T-helper 9 cell (primary cell): Measurements from ENCODE around the gene FCGR3B.
"Not testable (repeated sequence)": the region's sequence is repeated elsewhere in the genome, so short reads cannot be mapped to it uniquely, and the experiment has no call there.

ENCODE experiments used
- DNase-seq: peaks from one replicate; pipeline ENCODE4 v3.0.0-alpha.2; 2020
- total RNA-seq, 2 donors: gene quantifications; one replicate each; lab custom pipeline; 2026; lab: John Stamatoyannopoulos, UW

The FCGR3B gene
- total RNA-seq: 0 reads per million in 2 donors

DNA sequence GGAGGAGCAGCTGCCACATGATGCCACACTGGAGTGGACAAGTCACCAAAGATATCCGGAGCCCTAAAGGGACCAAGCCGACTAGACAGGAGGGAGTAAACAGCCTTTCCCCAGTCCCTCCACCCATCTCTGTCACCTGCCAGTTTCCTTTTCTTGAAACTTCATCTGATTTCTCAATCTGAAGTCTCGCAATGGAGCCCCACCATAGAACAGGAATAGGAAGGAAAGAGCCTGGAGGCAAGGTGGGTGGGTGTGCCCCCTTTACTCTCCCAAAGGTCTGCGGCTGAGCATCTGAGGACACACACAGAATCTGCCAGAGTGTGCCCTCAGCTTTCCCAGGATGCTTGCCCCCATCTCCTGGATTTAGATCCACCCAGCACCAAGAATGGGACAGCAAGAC is at the start of gene FCGR3B:
Gene FCGR3B (minus strand): TSS at position 101 of the 400 bp plus-strand sequence. CDS start 82 bp downstream, at position 19.
- no peak for DNase-seq

DNA sequence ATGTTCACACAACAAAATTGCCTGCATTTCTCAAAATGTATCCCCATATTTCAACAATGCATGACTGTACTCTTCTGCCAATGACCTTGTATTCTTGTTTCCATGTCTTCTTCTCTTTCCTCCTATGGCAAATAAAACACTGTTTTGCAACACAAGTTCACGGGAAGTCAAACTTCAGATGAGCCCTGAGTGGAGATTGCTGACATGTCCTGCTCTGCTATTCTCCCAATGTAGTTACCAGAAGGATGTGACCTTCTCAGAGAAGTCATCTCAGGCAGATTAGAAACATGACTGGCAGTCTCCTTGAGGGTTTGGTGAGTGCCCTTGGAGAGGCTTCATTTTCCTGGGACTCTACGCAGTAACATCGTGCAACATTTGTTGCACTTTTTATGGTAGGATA is 47.5 kb upstream of the FCGR3B start:
- DNase-seq: no peak

DNA sequence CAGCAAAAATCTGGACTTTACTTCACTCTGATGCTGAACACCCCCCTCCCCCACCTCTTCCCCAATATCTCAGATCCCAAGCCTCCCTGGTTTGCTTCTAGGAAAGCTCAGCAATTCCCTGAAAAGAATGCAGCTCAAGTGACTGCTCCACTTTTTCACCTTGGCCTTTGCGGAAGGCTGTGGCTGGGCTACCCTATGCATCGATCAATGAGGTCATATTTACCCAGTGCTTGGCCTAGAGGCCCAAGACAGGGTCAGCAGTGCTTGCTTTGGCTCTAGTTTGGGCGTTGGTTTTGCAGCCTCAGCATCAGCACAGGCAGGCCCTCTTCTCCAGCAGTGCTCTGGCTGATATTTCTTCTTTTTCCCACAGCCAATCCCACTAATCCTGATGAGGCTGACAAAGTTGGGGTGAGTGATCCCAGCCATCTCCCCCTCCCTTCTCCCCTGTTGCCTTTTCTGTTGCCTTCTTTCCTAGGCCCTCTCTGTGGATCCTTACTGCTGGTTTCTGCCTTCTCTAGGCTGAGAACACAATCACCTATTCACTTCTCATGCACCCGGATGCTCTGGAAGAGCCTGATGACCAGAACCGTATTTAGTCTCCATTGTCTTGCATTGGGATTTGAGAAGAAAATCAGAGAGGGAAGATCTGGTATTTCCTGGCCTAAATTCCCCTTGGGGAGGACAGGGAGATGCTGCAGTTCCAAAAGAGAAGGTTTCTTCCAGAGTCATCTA is 46.1 kb upstream of the FCGR3B start:
- DNase-seq: no peak

- no peak for DNase-seq
Observed at GRCh38 chr1:161676441-161676840, 45.5 kb upstream of the FCGR3B start.

DNA sequence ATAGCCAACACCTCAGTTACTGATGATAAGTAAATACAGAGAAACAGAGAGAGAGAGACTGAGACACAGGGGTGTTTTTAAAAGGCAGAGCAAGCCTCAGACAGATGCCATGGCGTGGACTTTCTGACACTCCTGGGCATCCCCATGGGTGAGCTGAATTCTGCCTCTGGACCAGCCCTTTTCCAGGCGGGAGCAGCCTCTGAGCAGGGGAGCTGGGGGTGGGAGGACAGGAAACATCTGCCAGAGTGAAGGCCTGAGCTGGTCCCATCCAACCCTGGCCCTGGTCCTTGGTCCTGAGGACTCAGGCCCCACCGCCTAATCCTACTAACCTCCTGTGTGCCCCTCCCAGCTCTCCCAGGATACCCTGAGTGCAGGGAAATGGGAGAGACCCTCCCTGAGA is 43.9 kb upstream of the FCGR3B start:
- DNase-seq: not testable (repeated sequence)

DNA sequence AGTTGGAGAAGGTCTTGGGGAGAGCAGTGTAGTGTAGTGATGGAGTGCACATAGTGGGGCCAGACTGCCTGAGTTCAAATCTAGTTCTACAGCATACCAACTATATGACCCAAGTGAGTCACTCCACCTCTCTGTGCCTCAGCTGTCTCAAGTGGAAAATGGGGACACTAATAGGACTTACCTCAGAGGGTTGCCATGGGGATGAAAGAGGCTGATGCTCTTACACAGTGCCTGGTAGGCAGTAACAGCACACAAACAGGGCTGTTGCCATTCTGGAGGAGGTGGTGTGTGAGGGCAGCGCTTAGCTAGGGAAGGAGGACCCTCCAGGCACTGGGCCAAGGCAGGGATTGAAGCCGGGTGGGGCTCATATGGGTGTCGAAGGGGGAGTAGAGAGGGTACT is 43.5 kb upstream of the FCGR3B start:
- not testable (repeated sequence) for DNase-seq

DNA sequence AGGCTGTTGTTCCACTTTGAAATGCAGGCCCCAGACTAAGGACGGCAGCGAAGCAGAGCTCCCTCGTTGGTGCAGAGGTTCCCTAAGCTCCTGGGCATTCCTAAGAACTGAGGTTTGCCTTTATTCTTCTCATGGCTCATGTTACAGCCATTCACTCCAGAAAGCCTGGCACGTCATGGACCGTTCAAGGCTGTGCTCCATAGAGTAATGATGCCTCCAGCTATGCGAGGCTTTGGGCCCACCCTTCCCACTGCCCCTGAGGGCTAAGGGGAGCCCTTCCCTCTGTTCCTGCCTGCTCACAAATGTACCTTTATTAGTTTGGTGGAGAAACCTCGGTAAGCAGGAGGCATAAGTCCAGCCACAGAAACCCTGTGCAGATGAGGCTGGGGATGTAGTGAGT is 42.5 kb upstream of the FCGR3B start:
- not testable (repeated sequence) for DNase-seq

GRCh38 chr1:161671045-161672020 is 40.4 kb upstream of the FCGR3B start:
- DNase-seq: not testable (repeated sequence)

DNA sequence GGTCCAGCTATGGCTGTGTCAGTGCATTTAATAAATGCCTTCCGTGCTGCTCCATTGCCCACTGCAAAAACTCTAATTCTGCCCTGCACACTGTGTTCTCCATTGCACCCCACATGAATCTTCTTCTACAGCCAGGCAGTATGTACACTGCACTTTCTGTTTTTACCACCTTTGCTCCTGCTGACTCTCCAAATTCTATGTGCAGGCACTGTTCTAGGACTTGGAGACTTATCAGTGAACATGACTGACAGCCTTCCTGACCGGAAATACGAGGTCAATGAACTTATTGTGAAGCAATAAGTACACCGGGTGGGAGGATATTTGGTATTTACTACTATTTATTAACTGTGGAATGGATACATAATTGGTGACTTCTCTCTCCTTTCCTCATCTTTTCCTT is 33.7 kb upstream of the FCGR3B start:
- not testable (repeated sequence) for DNase-seq

DNA sequence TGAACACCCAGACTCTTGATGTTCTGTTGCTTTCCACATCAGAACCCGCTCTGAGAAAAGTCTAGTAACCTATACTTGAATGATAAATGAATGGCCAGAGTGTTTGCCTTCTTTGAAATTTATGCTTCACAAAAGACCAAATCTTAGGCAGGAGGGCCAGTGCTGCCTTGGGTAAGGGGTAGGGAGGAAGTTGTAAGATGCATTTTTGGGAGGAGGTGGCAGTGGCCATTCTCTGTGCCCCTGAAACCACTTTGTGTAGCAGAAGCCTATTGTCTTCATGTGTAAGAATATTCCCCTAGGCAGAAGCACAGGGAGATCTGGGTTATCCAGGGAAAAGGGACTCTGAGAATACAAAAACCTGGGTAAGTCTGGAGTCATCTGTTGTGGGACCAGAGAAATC is 32.6 kb upstream of the FCGR3B start:
- not testable (repeated sequence) for DNase-seq

GRCh38 chr1:161662684-161663339 is 31.8 kb upstream of the FCGR3B start, which contains the start of gene FCGR2B:
FCGR2B (plus strand) TSS chr1:161663143; CDS start chr1:161663242, 99 bp downstream.
- DNase-seq: not testable (repeated sequence)

- not testable (repeated sequence) for DNase-seq
Observed at GRCh38 chr1:161661660-161662311, 30.8 kb upstream of the FCGR3B start.

GRCh38 chr1:161658524-161658923 is 27.5 kb upstream of the FCGR3B start:
- DNase-seq: not testable (repeated sequence)

GRCh38 chr1:161653971-161654370 is 23.0 kb upstream of the FCGR3B start:
- not testable (repeated sequence) for DNase-seq

- not testable (repeated sequence) for DNase-seq
Observed at GRCh38 chr1:161653541-161653940, 22.6 kb upstream of the FCGR3B start.

DNA sequence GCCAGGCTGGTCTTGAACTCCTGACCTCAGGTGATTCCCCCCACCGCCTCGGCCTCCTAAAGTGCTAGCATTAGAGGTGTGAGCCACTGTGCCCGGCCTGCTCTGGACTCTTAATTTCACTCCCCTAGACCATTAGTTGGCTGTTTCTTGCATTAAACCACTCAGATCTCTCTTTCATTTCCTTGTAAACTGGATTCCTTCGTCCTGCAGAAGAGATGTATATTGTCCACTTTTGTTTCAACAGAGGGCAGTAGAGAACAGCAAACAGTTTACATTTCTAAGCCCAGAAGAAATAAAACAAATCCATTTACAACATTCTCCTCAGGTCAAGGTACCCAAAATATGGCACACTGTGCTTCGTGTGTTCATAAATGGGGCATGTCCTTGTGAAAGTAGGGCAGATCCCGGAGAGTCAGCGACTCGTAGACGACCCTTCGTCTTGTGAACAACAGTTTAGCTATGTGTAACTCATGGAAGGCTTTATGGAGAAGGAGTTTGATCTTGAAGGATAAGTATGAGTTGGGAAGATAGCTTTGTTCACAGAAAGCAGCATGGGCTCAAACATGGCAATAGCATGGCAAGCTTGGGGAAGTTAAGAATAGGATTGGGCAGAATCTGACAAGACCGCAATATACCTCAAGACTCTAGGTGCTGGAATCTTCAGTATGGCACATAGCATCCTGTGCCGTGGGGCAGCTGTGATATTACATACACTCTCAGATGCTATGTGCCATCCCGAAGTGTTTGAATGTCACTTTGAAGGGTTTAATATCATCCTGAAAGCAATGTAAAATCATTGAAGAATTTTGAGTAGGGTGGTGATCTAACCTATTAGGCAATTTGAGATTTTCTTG is 16.8 kb upstream of the FCGR3B start:
- DNase-seq: not testable (repeated sequence)

- not testable (repeated sequence) for DNase-seq
Observed at GRCh38 chr1:161644855-161645254, 13.9 kb upstream of the FCGR3B start.

- DNase-seq: not testable (repeated sequence)
Observed at GRCh38 chr1:161643481-161644208, 12.7 kb upstream of the FCGR3B start.

DNA sequence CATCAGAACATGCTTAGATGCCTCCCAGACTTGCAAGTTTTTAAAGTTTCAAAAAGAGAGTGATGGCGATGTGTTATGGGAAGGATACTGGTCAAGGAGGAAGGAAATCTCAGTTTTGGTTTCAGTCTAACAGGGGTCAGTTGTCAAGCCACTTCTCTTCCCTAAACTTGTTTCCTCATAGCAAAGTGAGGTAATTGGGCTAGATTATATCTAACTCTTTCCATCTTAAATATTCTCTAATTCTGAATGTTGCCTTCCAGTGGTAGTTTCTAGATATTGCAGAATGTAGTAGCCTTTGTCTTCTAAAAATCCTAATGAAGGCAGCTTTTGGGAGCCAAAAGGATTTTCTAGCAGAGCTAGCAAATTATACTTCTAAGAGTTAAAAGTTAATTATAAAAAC is 11.7 kb upstream of the FCGR3B start:
- not testable (repeated sequence) for DNase-seq

DNA sequence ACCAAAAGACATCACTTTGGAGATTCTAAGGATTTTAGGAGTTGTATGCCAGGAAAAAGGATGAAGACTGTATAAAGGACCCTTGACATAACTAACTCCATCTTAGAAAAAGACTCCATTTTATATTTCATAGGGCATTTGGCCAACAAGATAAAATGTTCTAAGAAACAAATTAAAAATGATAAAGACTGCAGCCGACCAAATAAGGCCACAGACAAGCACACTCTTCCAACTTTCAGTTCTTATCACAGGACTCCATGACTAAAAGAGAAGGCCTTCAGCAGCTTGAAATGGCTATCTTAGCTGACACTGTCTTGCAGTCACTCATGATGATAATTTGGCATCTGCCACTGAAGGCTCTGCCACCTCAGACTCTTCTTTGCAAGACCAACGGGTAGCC is 8.2 kb upstream of the FCGR3B start:
- DNase-seq: not testable (repeated sequence)
